Neural cell (in vitro differentiated cells): ENCODE data around the gene C2CD2. TPM values are rescaled to one million over a fixed set of nuclear protein-coding genes. Genes with fewer than 3 reads are reported as not detected.
"Not testable (repeated sequence)": the region's sequence is repeated elsewhere in the genome, so short reads cannot be mapped to it uniquely, and the experiment has no call there.

Source experiments
- H2AFZ ChIP-seq: fragments of 200-600, 300-800 bp; sonication (generic), shearing (Covaris generic); 2 replicates; pipeline ENCODE4 v1.6.0; 2014; ENCODE audit warnings: low read depth, mild to moderate bottlenecking, antibody characterized with exemption, low read length, moderate library complexity
- H3F3A ChIP-seq: fragments of 200-600 bp; shearing (Covaris generic); 2 replicates; pipeline ENCODE4 v1.6.1; 2016; ENCODE audit warnings: mild to moderate bottlenecking, moderate library complexity, mixed read lengths, antibody characterized with exemption, low read length; ENCODE audit not compliant: insufficient read depth, poor library complexity, severe bottlenecking
- H3K27ac ChIP-seq: fragments of 200-600, 300-800 bp; sonication (generic), shearing (Covaris generic); 2 replicates; pipeline ENCODE4 v1.5.1; 2014; ENCODE audit warnings: mild to moderate bottlenecking, low read length, moderate library complexity
- H3K27me3 ChIP-seq: fragments of 300-800, 200-600 bp; sonication (generic), shearing (Covaris generic); 2 replicates; pipeline ENCODE4 v1.6.0; 2014; ENCODE audit warnings: mild to moderate bottlenecking, low read depth, low read length, moderate library complexity; ENCODE audit not compliant: insufficient read depth
- H3K36me3 ChIP-seq: fragments of 300-800, 200-600 bp; sonication (generic), shearing (Covaris generic); 2 replicates; pipeline ENCODE4 v1.5.1; 2014; ENCODE audit warnings: mild to moderate bottlenecking, antibody characterized with exemption, low read length, moderate library complexity; ENCODE audit not compliant: insufficient read depth
- H3K4me2 ChIP-seq: fragments of 300-800, 200-600 bp; sonication (generic), shearing (Covaris generic); 2 replicates; pipeline ENCODE4 v1.6.0; 2014; ENCODE audit warnings: mild to moderate bottlenecking, low read length
- H3K4me3 ChIP-seq: fragments of 300-800, 200-600 bp; sonication (generic), shearing (Covaris generic); 2 replicates; pipeline ENCODE4 v1.5.1; 2014; ENCODE audit warnings: mild to moderate bottlenecking, low read length, moderate library complexity
- H3K79me2 ChIP-seq: fragments of 200-600 bp; shearing (Covaris generic); replicated peaks from 2 replicates; pipeline ENCODE4 v1.6.0; 2014; ENCODE audit warnings: mild to moderate bottlenecking, low read length, moderate library complexity; ENCODE audit not compliant: insufficient read depth
- H3K9ac ChIP-seq: fragments of 300-800, 200-600 bp; sonication (generic), shearing (Covaris generic); 2 replicates; pipeline ENCODE4 v1.6.1; 2016; ENCODE audit warnings: mild to moderate bottlenecking, low read length, mixed read lengths
- H3K9me2 ChIP-seq: fragments of 200-600 bp; shearing (Covaris generic); 2 replicates; pipeline ENCODE4 v1.6.1; 2016; ENCODE audit warnings: mild to moderate bottlenecking, low read length, mixed read lengths; ENCODE audit not compliant: insufficient read depth
- H3K9me3 ChIP-seq: fragments of 200-600, 300-800 bp; sonication (generic), shearing (Covaris generic); 2 replicates; pipeline ENCODE4 v1.6.1; 2016; ENCODE audit warnings: mild to moderate bottlenecking, mixed run types, low read length, moderate library complexity, mixed read lengths
- H4K20me1 ChIP-seq: fragments of 200-600 bp; shearing (Covaris generic); 2 replicates; pipeline ENCODE4 v1.6.1; 2016; ENCODE audit warnings: mild to moderate bottlenecking, mixed run types; ENCODE audit not compliant: insufficient read depth
- EP300 ChIP-seq: fragments of 450-650 bp; conservative IDR thresholded peaks from 2 replicates; pipeline ENCODE4 v1.6.1; 2014; ENCODE audit warnings: antibody characterized with exemption, mild to moderate bottlenecking, moderate library complexity; ENCODE audit not compliant: poor library complexity, severe bottlenecking
- EZH2 ChIP-seq: fragments of 200-600, 300-800 bp; shearing (Covaris generic), sonication (generic); IDR thresholded peaks from 2 replicates; pipeline ENCODE4 v1.6.1; 2014; ENCODE audit warnings: antibody characterized with exemption, low read length, borderline replicate concordance, mild to moderate bottlenecking; ENCODE audit not compliant: insufficient read depth, poor library complexity, severe bottlenecking
- MXI1 ChIP-seq: fragments of 450-650 bp; conservative IDR thresholded peaks from 2 replicates; pipeline ENCODE4 v1.6.1; 2014; ENCODE audit warnings: antibody characterized with exemption, mild to moderate bottlenecking; ENCODE audit not compliant: poor library complexity, severe bottlenecking
- POLR2AphosphoS5 ChIP-seq: IDR thresholded peaks from 2 replicates; pipeline ENCODE4 v1.6.1; 2012
- RAD21 ChIP-seq: fragments of 450-650 bp; conservative IDR thresholded peaks from 2 replicates; pipeline ENCODE4 v1.6.1; 2014; ENCODE audit warnings: antibody characterized with exemption, mild to moderate bottlenecking, moderate library complexity
- SMC3 ChIP-seq: fragments of 450-650 bp; conservative IDR thresholded peaks from 2 replicates; pipeline ENCODE4 v1.6.1; 2014; ENCODE audit warnings: antibody characterized with exemption, mild to moderate bottlenecking, moderate library complexity; ENCODE audit not compliant: poor library complexity
- TAF1 ChIP-seq: IDR thresholded peaks from 2 replicates; pipeline ENCODE4 v1.6.1; 2012; ENCODE audit warnings: low read depth
- polyA plus RNA-seq: library from polyadenylated mRNA; depleted of rRNA; stranded (reverse); fragments of >200 nt; gene quantifications from 2 replicates; pipeline ENCODE4 v1.2.3, GENCODE V29; 2014
- TF ChIP-seq, protein P1 (sequence below): IDR thresholded peaks from 2 replicates; pipeline ENCODE4 v1.6.1; 2012; ENCODE audit warnings: borderline replicate concordance
- TF ChIP-seq, protein P2 (sequence below): fragments of 450-650 bp; IDR thresholded peaks from 2 replicates; pipeline ENCODE4 v1.5.1; 2014; ENCODE audit warnings: antibody characterized with exemption, mild to moderate bottlenecking, moderate library complexity; ENCODE audit not compliant: poor library complexity, severe bottlenecking

The C2CD2 gene
- polyA plus RNA-seq, 1 donor from 2014 or later: 0.88 TPM

DNA sequence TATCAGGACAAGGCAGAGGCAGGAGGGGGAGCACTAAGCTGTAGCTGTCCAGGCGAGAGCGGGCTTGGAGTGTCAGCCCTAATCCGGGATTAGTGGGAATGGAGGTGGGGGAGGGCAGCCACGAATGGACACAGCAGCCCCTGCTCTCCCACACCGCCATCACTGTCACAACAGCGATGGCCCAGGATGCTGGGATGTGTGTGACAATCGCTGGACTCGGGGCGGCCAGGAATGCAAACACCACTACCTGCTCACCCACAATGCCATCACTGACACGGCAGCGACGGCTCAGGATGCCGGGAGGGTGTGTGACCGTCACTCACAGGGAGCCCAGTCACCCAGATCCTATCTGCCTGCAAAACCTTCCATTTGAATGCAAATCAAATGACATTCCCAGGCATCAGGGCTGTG lies 2.9 kb downstream of the C2CD2 start:
- no peak overlapping the region for H3K4me2 ChIP-seq
- H3K36me3 ChIP-seq: no peaks in the 10 kb centered on the region
- H3K27ac ChIP-seq: no peak overlapping the region
- no peaks in the 10 kb centered on the region for H3K9me2 ChIP-seq
- H4K20me1 ChIP-seq: no peaks in the 10 kb centered on the region
- H3K4me3 ChIP-seq: no peak overlapping the region
- TF ChIP-seq RAD21: no peak
- TF ChIP-seq MXI1: no peak
- TF ChIP-seq SMC3: no peak
- TF ChIP-seq EP300: no peak
- TF ChIP-seq, protein P1, sequence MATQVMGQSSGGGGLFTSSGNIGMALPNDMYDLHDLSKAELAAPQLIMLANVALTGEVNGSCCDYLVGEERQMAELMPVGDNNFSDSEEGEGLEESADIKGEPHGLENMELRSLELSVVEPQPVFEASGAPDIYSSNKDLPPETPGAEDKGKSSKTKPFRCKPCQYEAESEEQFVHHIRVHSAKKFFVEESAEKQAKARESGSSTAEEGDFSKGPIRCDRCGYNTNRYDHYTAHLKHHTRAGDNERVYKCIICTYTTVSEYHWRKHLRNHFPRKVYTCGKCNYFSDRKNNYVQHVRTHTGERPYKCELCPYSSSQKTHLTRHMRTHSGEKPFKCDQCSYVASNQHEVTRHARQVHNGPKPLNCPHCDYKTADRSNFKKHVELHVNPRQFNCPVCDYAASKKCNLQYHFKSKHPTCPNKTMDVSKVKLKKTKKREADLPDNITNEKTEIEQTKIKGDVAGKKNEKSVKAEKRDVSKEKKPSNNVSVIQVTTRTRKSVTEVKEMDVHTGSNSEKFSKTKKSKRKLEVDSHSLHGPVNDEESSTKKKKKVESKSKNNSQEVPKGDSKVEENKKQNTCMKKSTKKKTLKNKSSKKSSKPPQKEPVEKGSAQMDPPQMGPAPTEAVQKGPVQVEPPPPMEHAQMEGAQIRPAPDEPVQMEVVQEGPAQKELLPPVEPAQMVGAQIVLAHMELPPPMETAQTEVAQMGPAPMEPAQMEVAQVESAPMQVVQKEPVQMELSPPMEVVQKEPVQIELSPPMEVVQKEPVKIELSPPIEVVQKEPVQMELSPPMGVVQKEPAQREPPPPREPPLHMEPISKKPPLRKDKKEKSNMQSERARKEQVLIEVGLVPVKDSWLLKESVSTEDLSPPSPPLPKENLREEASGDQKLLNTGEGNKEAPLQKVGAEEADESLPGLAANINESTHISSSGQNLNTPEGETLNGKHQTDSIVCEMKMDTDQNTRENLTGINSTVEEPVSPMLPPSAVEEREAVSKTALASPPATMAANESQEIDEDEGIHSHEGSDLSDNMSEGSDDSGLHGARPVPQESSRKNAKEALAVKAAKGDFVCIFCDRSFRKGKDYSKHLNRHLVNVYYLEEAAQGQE: no peak
- no peak for TF ChIP-seq POLR2AphosphoS5
- no peak for TF ChIP-seq TAF1
- TF ChIP-seq, protein P2, sequence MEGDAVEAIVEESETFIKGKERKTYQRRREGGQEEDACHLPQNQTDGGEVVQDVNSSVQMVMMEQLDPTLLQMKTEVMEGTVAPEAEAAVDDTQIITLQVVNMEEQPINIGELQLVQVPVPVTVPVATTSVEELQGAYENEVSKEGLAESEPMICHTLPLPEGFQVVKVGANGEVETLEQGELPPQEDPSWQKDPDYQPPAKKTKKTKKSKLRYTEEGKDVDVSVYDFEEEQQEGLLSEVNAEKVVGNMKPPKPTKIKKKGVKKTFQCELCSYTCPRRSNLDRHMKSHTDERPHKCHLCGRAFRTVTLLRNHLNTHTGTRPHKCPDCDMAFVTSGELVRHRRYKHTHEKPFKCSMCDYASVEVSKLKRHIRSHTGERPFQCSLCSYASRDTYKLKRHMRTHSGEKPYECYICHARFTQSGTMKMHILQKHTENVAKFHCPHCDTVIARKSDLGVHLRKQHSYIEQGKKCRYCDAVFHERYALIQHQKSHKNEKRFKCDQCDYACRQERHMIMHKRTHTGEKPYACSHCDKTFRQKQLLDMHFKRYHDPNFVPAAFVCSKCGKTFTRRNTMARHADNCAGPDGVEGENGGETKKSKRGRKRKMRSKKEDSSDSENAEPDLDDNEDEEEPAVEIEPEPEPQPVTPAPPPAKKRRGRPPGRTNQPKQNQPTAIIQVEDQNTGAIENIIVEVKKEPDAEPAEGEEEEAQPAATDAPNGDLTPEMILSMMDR: no peak
- TF ChIP-seq EZH2: no peak
- no peak overlapping the region for H2AFZ ChIP-seq
- no peaks in the 10 kb centered on the region for H3K79me2 ChIP-seq
- H3K9me3 ChIP-seq: no peaks in the 10 kb centered on the region
- no peak overlapping the region for H3K9ac ChIP-seq
- no peaks in the 10 kb centered on the region for H3F3A ChIP-seq
- H3K27me3 ChIP-seq: peaks cover 18% of the 10 kb centered on the region

DNA sequence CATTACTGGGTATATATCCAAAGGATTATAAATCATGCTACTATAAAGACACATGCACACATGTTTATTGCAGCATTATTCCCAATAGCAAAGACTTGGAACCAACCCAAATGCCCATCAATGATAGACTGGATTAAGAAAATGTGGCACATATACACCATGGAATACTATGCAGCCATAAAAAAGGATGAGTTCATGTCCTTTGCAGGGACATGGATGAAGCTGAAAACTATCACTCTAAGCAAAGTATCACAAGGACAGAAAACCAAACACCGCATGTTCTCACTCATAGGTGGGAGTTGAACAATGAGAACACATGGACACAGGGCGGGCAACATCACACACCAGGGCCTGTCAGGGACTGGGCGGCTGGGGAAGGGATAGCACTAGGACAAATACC lies 4.2 kb downstream of the C2CD2 start:
- not testable (repeated sequence) for H3K9me2 ChIP-seq, H3K4me2 ChIP-seq, H3F3A ChIP-seq, H3K9ac ChIP-seq, H3K79me2 ChIP-seq, H3K9me3 ChIP-seq, H3K36me3 ChIP-seq, H2AFZ ChIP-seq, H3K4me3 ChIP-seq, H4K20me1 ChIP-seq, H3K27ac ChIP-seq
- H3K27me3 ChIP-seq: peaks cover 18% of the 10 kb centered on the region

DNA sequence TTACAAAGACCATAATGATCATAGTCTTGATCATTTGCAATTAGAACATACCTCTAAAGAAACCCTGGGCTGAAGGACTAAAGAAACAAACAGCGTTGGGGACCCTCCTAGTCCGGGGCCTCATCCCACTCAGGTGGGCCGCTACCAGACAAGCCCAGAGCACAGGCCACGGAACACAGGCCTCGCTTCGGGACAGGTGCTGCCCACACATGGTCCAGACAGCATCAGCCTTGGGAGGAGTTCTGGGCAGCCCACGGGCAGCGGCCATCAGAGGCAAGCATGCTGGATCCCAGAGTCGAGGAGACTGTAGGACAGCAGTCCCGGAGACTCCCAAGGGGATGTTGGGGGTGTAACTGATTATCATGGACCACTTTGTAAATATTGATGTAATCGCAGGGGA lies 4.9 kb downstream of the C2CD2 start:
- no peak overlapping the region for H3K4me3 ChIP-seq
- no peaks in the 10 kb centered on the region for H3K9me2 ChIP-seq
- H3K27me3 ChIP-seq: peaks cover 13% of the 10 kb centered on the region
- no peaks in the 10 kb centered on the region for H3F3A ChIP-seq
- H4K20me1 ChIP-seq: no peaks in the 10 kb centered on the region
- no peak overlapping the region for H2AFZ ChIP-seq
- no peaks in the 10 kb centered on the region for H3K36me3 ChIP-seq
- H3K9me3 ChIP-seq: no peaks in the 10 kb centered on the region
- H3K79me2 ChIP-seq: no peaks in the 10 kb centered on the region
- H3K9ac ChIP-seq: no peak overlapping the region
- H3K4me2 ChIP-seq: no peak overlapping the region
- TF ChIP-seq, protein P1: no peak
- no peak for TF ChIP-seq EZH2
- TF ChIP-seq POLR2AphosphoS5: no peak
- no peak for TF ChIP-seq MXI1
- no peak for TF ChIP-seq RAD21
- TF ChIP-seq TAF1: no peak
- TF ChIP-seq EP300: no peak
- TF ChIP-seq, protein P2: no peak
- no peak for TF ChIP-seq SMC3
- no peak overlapping the region for H3K27ac ChIP-seq
